H1 (cell line): ENCODE measurements around the gene COX14. TPM values are rescaled to one million over a fixed set of nuclear protein-coding genes. Genes with fewer than 3 reads are reported as not detected.

Experiments used
- CTCF ChIA-PET: fragments of 300-600 bp; sonication (Branson Sonifier 250); formaldehyde crosslinking; loops from one replicate; lab custom pipeline; 2021; ENCODE audit not compliant: partially characterized antibody; lab: Charles Lee
- POLR2A ChIA-PET: fragments of 300-600 bp; sonication (Branson Sonifier 250); formaldehyde crosslinking; loops from one replicate; lab custom pipeline; 2021; ENCODE audit warnings: inconsistent platforms; ENCODE audit not compliant: partially characterized antibody; lab: Charles Lee
- DNase-seq, 2 experiments: peaks; one replicate each; pipeline versions ENCODE4 v3.0.0 to v3.0.0-alpha.2; 2010 to 2022; ENCODE audit warnings: low spot score in 2 of 2, low read depth in 1 of 2, mixed read lengths in 1 of 2
- FAIRE-seq: peaks from 2 replicates; lab custom pipeline; 2011; peaks lifted over from hg19 to GRCh38; lab: Jason Lieb, UNC
- H2AFZ ChIP-seq: 2 replicates; pipeline ENCODE4 v1.8.1; 2012; ENCODE audit warnings: low read length, inconsistent platforms
- H2AK5ac ChIP-seq: 2 replicates; pipeline ENCODE4 v1.6.1; 2013; ENCODE audit warnings: low read depth, low read length
- H2BK120ac ChIP-seq: replicated peaks from 2 replicates; pipeline ENCODE3; 2013; ENCODE audit warnings: low read depth, low read length, inconsistent platforms
- H2BK12ac ChIP-seq: 2 replicates; pipeline ENCODE4 v1.6.1; 2013; ENCODE audit warnings: low read depth, low read length
- H2BK15ac ChIP-seq: 2 replicates; pipeline ENCODE4 v1.6.1; 2013; ENCODE audit warnings: low read length
- H2BK20ac ChIP-seq: 2 replicates; pipeline ENCODE4 v1.6.1; 2013; ENCODE audit warnings: low read length
- H2BK5ac ChIP-seq: 2 replicates; pipeline ENCODE4 v1.6.1; 2013; ENCODE audit warnings: low read depth, low read length
- H3K14ac ChIP-seq: 2 replicates; pipeline ENCODE4 v1.6.1; 2013; ENCODE audit warnings: inconsistent platforms; ENCODE audit not compliant: insufficient read length
- H3K18ac ChIP-seq: 2 replicates; pipeline ENCODE4 v1.6.1; 2013; ENCODE audit warnings: low read length; ENCODE audit errors: extremely low read depth
- H3K23ac ChIP-seq: 2 replicates; pipeline ENCODE4 v1.6.1; 2013; ENCODE audit warnings: inconsistent platforms; ENCODE audit not compliant: insufficient read length
- H3K23me2 ChIP-seq: 2 replicates; pipeline ENCODE4 v1.6.1; 2013; ENCODE audit warnings: low read depth, low read length
- H3K27ac ChIP-seq: 2 replicates; pipeline ENCODE4 v1.6.1; 2011; ENCODE audit warnings: low read depth, low read length, inconsistent platforms
- H3K27me3 ChIP-seq, 4 experiments: replicated peaks in 1 of 4; 1 replicate in 1 of 4; 2 replicates in 3 of 4; pipeline versions ENCODE4 v1.6.1 to v1.8.1; 2011 to 2013; ENCODE audit warnings: low read length in 3 of 4, mild to moderate bottlenecking in 3 of 4, inconsistent platforms in 2 of 4, mixed read lengths in 2 of 4, moderate library complexity in 1 of 4; ENCODE audit not compliant: control insufficient read depth in 3 of 4, insufficient read depth in 3 of 4; ENCODE audit errors: extremely low read depth in 1 of 4
- H3K36me3 ChIP-seq, 4 experiments: 2 replicates each; pipeline versions ENCODE4 v1.6.1 to v1.8.1; 2011 to 2013; ENCODE audit warnings: mild to moderate bottlenecking in 4 of 4, low read length in 3 of 4, moderate library complexity in 2 of 4, control low read depth in 1 of 4, inconsistent platforms in 1 of 4; ENCODE audit not compliant: insufficient read depth in 4 of 4, control insufficient read depth in 2 of 4
- H3K4ac ChIP-seq: replicated peaks from 2 replicates; pipeline ENCODE3; 2013; ENCODE audit warnings: low read length, low read depth, mixed read lengths, inconsistent platforms; ENCODE audit not compliant: insufficient read length
- H3K4me1 ChIP-seq, 4 experiments: replicated peaks in 1 of 4; 1 replicate in 1 of 4; 2 replicates in 3 of 4; pipeline versions ENCODE4 v1.6.1 to v1.8.1; 2011 to 2013; ENCODE audit warnings: low read length in 3 of 4, inconsistent platforms in 2 of 4, mixed read lengths in 1 of 4; ENCODE audit not compliant: insufficient read depth in 4 of 4, control insufficient read depth in 3 of 4
- H3K4me2 ChIP-seq, 2 experiments: 2 replicates each; pipeline versions ENCODE4 v1.6.1 to v1.8.1; 2011 to 2013; ENCODE audit warnings: low read depth in 2 of 2, low read length in 2 of 2, control low read depth in 1 of 2, inconsistent platforms in 1 of 2, mild to moderate bottlenecking in 1 of 2; ENCODE audit not compliant: insufficient read depth in 1 of 2
- H3K4me3 ChIP-seq, 4 experiments: fragments of 200-600, 300-600 bp in 1 of 4; sonication (generic), shearing (Covaris generic), sonication (Bioruptor Twin) in 1 of 4; 2 replicates each; pipeline versions ENCODE4 v1.5.1 to v1.8.1; 2011 to 2016; ENCODE audit warnings: low read length in 4 of 4, low read depth in 3 of 4, control low read depth in 2 of 4, inconsistent platforms in 2 of 4, mild to moderate bottlenecking in 2 of 4, mixed read lengths in 1 of 4, moderate library complexity in 1 of 4; ENCODE audit not compliant: insufficient read depth in 2 of 4; ENCODE audit errors: extremely low read depth in 1 of 4
- H3K56ac ChIP-seq: replicated peaks from 2 replicates; pipeline ENCODE3; 2013; ENCODE audit warnings: low read depth, mild to moderate bottlenecking, mixed read lengths, low read length, inconsistent platforms; ENCODE audit not compliant: insufficient read length
- H3K79me1 ChIP-seq: 2 replicates; pipeline ENCODE4 v1.6.1; 2013; ENCODE audit warnings: low read depth, low read length, control low read depth
- H3K79me2 ChIP-seq, 2 experiments: 2 replicates each; pipeline versions ENCODE4 v1.6.1 to v1.8.1; 2012 to 2013; ENCODE audit warnings: low read length in 2 of 2, mild to moderate bottlenecking in 2 of 2, inconsistent platforms in 1 of 2; ENCODE audit not compliant: insufficient read depth in 2 of 2, control insufficient read depth in 1 of 2
- H3K9ac ChIP-seq, 4 experiments: replicated peaks in 1 of 4; 1 replicate in 1 of 4; 2 replicates in 3 of 4; pipeline versions ENCODE4 v1.6.1 to v1.8.1; 2011 to 2013; ENCODE audit warnings: low read depth in 3 of 4, low read length in 3 of 4, control low read depth in 2 of 4, mild to moderate bottlenecking in 2 of 4, moderate library complexity in 2 of 4, inconsistent platforms in 1 of 4; ENCODE audit errors: extremely low read depth in 1 of 4
- H3K9me3 ChIP-seq, 2 experiments: 2 replicates each; pipeline versions ENCODE4 v1.6.1 to v1.8.1; 2012 to 2013; ENCODE audit warnings: mild to moderate bottlenecking in 2 of 2, moderate library complexity in 2 of 2, control low read depth in 1 of 2, inconsistent platforms in 1 of 2, low read depth in 1 of 2, low read length in 1 of 2, mixed read lengths in 1 of 2; ENCODE audit not compliant: insufficient read depth in 2 of 2
- H4K20me1 ChIP-seq, 2 experiments: replicated peaks in 1 of 2; 2 replicates each; pipeline versions ENCODE3 to v1.8.1; 2011 to 2013; ENCODE audit warnings: inconsistent platforms in 2 of 2, low read length in 2 of 2, mild to moderate bottlenecking in 1 of 2; ENCODE audit not compliant: insufficient read depth in 2 of 2, control insufficient read depth in 1 of 2
- H4K5ac ChIP-seq: 2 replicates; pipeline ENCODE4 v1.6.1; 2013; ENCODE audit warnings: low read length, low read depth, mixed read lengths, inconsistent platforms; ENCODE audit not compliant: insufficient read length
- H4K8ac ChIP-seq: 2 replicates; pipeline ENCODE4 v1.8.0; 2013; ENCODE audit warnings: mild to moderate bottlenecking, moderate library complexity, low read length, inconsistent platforms; ENCODE audit not compliant: insufficient read depth; ENCODE audit errors: extremely low read depth
- H4K91ac ChIP-seq: replicated peaks from 2 replicates; pipeline ENCODE3; 2013; ENCODE audit warnings: low read length, mixed read lengths, inconsistent platforms; ENCODE audit not compliant: insufficient read length
- FOSL1 ChIP-seq: IDR thresholded peaks from 2 replicates; pipeline ENCODE4 v1.6.1; 2011; ENCODE audit warnings: mild to moderate bottlenecking, low read depth, low read length, moderate library complexity; ENCODE audit not compliant: insufficient read depth
- JUND ChIP-seq: IDR thresholded peaks from 2 replicates; pipeline ENCODE4 v1.6.1; 2011; ENCODE audit warnings: mild to moderate bottlenecking, improper control_type of control experiment, low read length
- KDM5A ChIP-seq: fragments of 200-600 bp; IDR thresholded peaks from 2 replicates; pipeline ENCODE4 v1.7.1; 2012; ENCODE audit warnings: mild to moderate bottlenecking, low read length, inconsistent platforms, mixed read lengths
- RNF2 ChIP-seq: fragments of 200-900, 300-1000 bp; sonication (generic); IDR thresholded peaks from 2 replicates; pipeline ENCODE4 v1.7.1; 2016; ENCODE audit warnings: borderline replicate concordance, low read depth, mild to moderate bottlenecking, antibody characterized with exemption, low read length; ENCODE audit not compliant: poor library complexity, severe bottlenecking; ENCODE audit errors: missing control alignments
- SIN3A ChIP-seq, 2 experiments: IDR thresholded peaks in 1 of 2; conservative IDR thresholded peaks in 1 of 2; 2 replicates each; pipeline ENCODE4 v1.6.1; 2011 to 2012; ENCODE audit warnings: low read length in 2 of 2, improper control_type of control experiment in 1 of 2, low read depth in 1 of 2, mild to moderate bottlenecking in 1 of 2
- WGBS, 2 experiments: shearing (Covaris generic) in 1 of 2; methylation state at CpG; one replicate each; pipeline versions ENCODE4 v1.1.6 to v1.1.7; 2013 to 2015; ENCODE audit warnings: low lambda C conversion rate in 2 of 2, mixed read lengths in 2 of 2, inconsistent platforms in 1 of 2, low coverage in 1 of 2, missing lambda C conversion rate in 1 of 2; ENCODE audit not compliant: insufficient replicate concordance in 2 of 2, insufficient coverage in 1 of 2, insufficient read length in 1 of 2; ENCODE audit errors: extremely low coverage in 1 of 2, missing lambda C conversion rate in 1 of 2; 5-methylcytosine and 5-hydroxymethylcytosine counted together
- polyA plus RNA-seq, 7 experiments: library from polyadenylated mRNA; depleted of rRNA in 3 of 7; stranded (reverse) in 5 of 7; unstranded in 2 of 7; fragments of >200 nt in 5 of 7; fragments of 200-250 nt in 2 of 7; gene quantifications; 1 replicate in 5 of 7; 2 replicates in 1 of 7; 4 replicates in 1 of 7; pipeline versions ENCODE4 v1.2.1 to v1.2.3, GENCODE V29; 2011 to 2013; ENCODE audit warnings: missing spikeins in 2 of 7, mixed read lengths in 2 of 7
- total RNA-seq: library from RNA; stranded (reverse); fragmentation: NEBNext Ultra II Directional; extraction: Animal tissue kit (Norgen Biotek cat#: 25700); gene quantifications from 2 replicates; pipeline ENCODE4 v1.2.1, GENCODE V29; 2021

The COX14 gene
- total and polyA plus RNA-seq, 2 of the 8 experiments (the other 6 are each of a cell fraction or from before 2014, with no cell fraction given) = 40.1 to 102 TPM

GRCh38 chr12:50100561-50100960 is 11.5 kb upstream of the COX14 start:
- no peak overlapping the region for H3K27ac ChIP-seq
- no peak overlapping the region for H3K4me2 ChIP-seq
- H2BK12ac ChIP-seq = no peak overlapping the region
- no peak overlapping the region for H2AFZ ChIP-seq
- no peak overlapping the region for H2AK5ac ChIP-seq
- H2BK20ac ChIP-seq = no peak overlapping the region
- no peak overlapping the region for H4K5ac ChIP-seq
- H3K4me3 ChIP-seq = no peak overlapping the region
- H4K20me1 ChIP-seq = peaks cover 0 to 9% of the 10 kb centered on the region in 2 experiments
- H3K14ac ChIP-seq = no peak overlapping the region
- 89% methylated on average over 3 of the region's 3 CpGs; no CpG with 5 or more reads in 1 of the 2 experiments for WGBS, 2 experiments
- FAIRE-seq (no peak), DNase-seq (no peak)
- ChIA-PET POLR2A (interaction anchor here (0.6 to 27.1 kb wide), 9 partner anchors 8 to 106 kb away, joined by 3 to 457 read pairs (median 4); partner anchors contain the start of genes COX14, GPD1 and SMARCD1), CTCF (interaction anchor here (1.0 to 32.9 kb wide), 16 partner anchors 11 to 214 kb away, joined by 3 to 625 read pairs (median 5); partner anchors contain the start of genes CERS5, COX14 and SMARCD1)
- H3K79me2 ChIP-seq = no peaks in the 10 kb centered on the region
- no peak overlapping the region for H3K56ac ChIP-seq
- peaks cover 30 to 48% (median 42%) of the 10 kb centered on the region in 4 experiments for H3K36me3 ChIP-seq
- no peak overlapping the region for H4K8ac ChIP-seq
- TF ChIP-seq JUND (no peak), KDM5A (no peak), RNF2 (no peak), FOSL1 (no peak), SIN3A (conservative IDR thresholded peaks at IDR 0.05 in 1 of 2, IDR thresholded peaks at IDR 0.05 in 1 of 2; ENCODE audit: low read depth in 1 of 2, low read length in 2 of 2) (no peak)
- H2BK15ac ChIP-seq = no peak overlapping the region
- no peak overlapping the region for H3K18ac ChIP-seq
- H3K79me1 ChIP-seq = no peaks in the 10 kb centered on the region
- H3K4me1 ChIP-seq = peaks cover 2 to 9% (median 6%) of the 10 kb centered on the region in 4 experiments; a peak in 5 of 7 replicates
- H4K91ac ChIP-seq = no peak overlapping the region
- no peak overlapping the region for H2BK120ac ChIP-seq
- H3K23me2 ChIP-seq = no peaks in the 10 kb centered on the region
- no peaks in the 10 kb centered on the region for H3K9me3 ChIP-seq
- H3K23ac ChIP-seq = no peak overlapping the region
- H2BK5ac ChIP-seq = no peak overlapping the region
- no peak overlapping the region for H3K9ac ChIP-seq
- H3K4ac ChIP-seq = no peak overlapping the region
- H3K27me3 ChIP-seq = no peaks in the 10 kb centered on the region
